HG03066 (cell line): Measurements from ENCODE around the gene ZNF438.
"Not testable (repeated sequence)": the region's sequence is repeated elsewhere in the genome, so short reads cannot be mapped to it uniquely, and the experiment has no call there.

Source experiments
- ATAC-seq: cut with Tn5 transposase; IDR thresholded peaks from one replicate; pipeline ENCODE4 v1.9.1; 2021; ENCODE audit warnings: low read depth; ENCODE audit not compliant: unreplicated experiment

The ZNF438 gene

DNA sequence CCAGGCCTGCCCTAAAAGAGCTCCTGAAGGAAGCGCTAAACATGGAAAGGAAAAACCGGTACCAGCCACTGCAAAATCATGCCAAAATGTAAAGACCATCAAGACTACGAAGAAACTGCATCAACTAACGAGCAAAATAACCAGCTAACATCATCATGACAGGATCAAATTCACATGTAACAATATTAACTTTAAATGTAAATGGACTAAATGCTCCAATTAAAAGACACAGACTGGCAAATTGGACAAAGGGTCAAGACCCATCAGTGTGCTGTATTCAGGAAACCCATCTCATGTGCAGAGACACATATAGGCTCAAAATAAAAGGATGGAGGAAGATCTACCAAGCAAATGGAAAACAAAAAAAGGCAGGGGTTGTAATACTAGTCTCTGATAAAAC lies 82.4 kb downstream of the ZNF438 start:
- not testable (repeated sequence) for ATAC-seq

DNA sequence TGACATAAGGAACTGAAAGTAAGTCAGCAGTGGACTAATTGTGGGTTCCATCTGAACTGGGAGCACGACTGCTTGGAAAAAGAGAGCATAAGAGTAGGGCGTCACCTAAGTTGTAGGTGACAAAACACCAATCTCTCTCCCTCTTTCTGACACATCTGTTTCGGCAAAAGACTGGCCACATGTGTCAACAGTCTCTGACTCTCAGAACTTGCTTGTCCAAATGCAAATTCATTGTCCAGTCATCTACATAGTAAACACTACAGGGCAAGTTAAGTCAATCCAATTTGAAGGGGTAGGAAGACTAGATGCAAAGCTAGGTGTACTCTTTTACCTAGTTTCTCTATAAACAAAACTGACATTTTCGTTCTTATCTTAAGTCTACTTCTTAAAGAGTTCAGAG lies 87.7 kb downstream of the ZNF438 start:
- no peak for ATAC-seq

DNA sequence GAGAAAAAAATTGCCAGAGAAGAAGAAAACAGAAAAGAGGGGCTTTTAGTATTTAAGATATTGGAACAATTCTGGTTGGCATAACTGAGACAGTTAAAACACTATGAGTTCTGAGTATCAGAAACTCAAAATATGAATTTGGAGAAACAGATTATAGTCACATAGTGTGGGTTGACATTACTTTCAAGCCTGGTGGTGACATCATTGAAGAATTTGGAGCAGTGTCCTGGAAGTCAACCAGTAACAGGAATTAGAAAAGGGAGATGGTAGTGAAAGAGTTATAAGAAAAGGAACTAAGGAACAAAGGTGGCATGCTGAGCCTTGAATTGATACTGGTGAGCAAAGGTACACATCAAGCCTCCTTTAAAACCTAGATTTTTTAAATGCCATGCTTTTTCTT lies 88.2 kb downstream of the ZNF438 start:
- no peak for ATAC-seq

DNA sequence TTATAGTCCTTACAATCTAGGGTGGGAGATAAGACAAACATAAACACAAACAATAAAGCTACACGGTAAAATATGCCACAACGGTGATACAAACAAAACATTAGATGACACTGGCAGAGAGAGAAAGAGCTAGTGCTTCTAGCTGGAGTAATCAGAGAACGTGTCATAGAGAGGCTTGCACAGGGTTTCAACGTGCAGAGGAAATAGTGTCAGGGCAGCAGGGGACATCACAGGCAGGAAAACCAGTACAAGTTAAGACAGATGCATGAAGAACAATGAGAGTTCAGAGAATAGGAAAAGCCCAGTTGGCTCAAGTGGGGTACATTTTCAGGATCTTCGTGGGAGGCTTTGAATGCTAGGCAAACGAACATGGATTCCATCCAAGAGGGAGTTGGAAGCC lies 91.4 kb downstream of the ZNF438 start:
- no peak for ATAC-seq

DNA sequence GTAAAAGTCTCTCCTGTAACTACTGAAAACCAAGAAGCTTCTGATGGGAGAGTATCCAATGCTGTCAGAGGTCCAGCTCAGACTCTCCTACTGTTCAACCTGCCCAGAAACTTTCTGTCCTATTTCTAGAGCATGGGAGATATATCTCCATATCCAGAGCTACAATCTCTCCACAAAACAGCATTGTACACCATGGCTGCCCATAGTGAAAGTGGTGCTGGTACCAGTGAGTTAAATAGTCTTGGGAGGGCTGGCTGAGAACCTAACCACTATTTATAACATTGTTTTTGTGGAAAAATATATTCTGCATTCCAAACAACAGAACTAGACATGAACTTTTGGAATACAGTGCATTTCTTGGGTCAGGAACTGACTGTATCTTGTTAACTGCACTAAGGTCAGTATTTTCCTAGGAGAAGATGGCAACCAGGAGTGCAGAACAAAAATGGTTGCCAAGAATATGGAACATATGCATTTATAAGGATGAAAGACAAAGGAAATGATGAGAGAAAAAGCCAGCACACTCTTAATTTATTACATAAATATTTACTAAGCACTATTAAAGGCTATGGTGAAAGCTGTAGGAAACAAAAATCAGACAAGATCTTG lies 91.9 kb downstream of the ZNF438 start:
- ATAC-seq: no peak

DNA sequence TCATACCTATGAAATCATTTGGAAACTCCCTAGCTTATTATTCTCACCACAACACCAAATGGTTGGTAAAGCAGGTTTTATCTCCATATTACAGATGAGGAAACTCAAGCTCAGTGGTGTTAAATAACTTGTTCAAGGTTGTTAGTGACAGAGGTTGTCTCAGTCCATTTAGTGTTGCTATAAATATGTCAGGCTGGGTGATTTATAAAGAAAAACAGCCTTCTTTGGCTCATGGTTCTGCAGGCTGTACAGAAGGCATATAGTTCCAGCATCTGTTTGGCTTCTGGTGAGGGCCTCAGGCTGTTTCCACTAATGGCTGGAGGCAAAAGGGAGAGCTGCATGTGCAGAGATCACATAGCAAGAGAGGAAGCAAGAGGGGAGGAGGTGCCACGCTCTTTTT lies 96.6 kb downstream of the ZNF438 start:
- no peak for ATAC-seq

DNA sequence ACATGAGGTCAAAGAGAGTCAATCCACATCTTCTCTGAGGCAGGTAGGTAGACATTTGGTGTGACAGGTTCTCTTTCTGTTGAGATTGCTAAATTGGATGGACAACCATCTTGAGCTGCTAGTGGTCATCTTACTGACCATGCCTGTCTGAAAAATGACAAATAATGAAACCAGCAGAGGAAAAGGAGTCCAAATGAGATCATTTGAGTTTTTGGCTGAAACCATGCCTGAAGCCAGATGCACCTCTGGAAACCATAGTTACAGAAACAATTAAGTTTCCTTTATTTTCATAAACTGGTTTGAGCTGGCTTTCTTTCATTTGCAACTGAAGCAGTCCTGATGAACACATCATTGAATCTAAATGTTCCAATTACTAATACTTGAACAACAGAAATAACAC lies 100.6 kb downstream of the ZNF438 start:
- ATAC-seq: no peak

DNA sequence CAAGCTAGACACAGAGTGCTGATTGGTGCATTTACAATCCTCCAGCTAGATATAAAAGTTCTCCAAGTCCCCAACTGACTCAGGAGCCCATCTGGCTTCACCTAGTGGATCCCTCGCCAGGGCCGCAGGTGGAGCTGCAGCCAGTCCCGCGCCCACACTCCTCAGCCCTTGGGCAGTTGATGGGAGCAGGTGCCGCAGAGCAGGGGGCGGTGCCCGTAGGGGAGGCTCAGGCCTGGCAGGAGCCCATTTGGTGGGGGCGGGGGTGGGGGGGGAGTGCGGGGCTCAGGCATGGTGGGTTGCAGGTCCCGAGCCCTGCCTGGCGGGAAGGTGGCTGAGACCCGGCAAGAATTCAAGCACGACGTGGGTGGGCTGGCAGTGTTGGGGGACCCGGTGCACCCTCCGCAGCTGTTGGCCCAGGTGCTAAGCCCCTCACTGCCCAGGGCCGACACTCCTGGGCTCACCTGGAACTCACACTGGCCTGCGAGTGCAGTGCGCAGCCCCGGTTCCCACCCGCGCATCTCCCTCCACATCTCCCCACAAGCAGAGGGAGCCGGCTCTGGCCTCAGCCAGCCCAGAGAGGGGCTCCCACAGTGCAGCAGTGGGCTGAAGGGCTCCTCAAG lies 101.7 kb downstream of the ZNF438 start:
- no peak for ATAC-seq

DNA sequence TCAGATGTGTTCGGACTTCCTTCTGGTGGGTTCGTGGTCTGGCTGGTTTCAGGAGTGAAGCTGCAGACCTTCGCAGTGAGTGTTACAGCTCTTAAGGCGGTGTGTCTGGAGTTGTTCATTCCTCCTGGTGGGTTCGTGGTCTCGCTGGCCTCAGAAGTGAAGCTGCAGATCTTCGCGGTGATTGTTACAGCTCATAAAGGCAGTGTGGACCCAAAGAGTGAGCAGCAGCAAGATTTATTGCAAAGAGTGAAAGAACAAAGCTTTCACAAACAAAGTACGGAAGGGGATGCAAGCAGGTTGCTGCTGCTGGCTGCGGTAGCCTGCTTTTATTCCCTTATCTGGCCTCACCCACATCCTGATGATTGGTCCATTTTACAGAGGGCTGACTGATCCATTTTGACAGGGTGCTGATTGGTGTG lies 102.3 kb downstream of the ZNF438 start:
- ATAC-seq: peak; percentile 13

DNA sequence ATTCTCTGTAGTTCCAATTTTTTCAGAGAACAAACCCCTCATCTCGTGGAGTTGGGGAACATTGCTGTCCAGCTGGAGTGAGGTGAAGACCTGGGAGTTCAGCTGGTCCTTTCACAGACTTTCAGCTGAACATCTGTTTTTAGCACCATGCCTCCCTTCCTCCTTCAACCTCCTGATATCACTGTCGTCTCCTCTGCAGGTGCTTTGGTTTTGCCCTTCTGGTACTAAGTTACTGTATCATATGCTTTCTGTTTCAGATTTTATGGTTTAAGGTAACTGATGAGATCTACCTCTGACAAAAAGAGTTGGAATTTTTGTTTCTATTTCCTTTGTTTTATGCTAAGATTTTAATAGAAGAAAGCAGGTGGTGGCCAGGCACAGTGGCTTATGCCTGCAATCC lies 102.9 kb downstream of the ZNF438 start:
- peak; percentile 72 for ATAC-seq

DNA sequence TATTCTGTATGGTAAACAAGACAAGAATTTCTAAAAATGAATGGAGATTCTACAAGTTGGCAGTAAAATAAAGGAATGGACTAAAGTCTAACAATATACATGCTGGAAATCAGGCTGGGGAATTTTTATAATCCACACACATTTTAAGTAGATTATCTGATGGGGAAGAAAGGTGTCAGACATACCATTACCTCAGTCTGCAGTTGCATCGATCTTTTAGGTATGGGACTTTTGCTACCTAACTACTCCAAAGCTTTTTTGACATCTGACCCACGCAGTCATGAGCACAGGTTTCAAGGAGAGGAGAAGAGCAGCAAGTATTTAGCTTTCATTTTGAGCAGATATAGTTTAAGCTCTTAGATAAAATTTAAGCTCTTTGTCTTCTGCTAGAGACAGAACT lies 113.0 kb downstream of the ZNF438 start:
- ATAC-seq: no peak

DNA sequence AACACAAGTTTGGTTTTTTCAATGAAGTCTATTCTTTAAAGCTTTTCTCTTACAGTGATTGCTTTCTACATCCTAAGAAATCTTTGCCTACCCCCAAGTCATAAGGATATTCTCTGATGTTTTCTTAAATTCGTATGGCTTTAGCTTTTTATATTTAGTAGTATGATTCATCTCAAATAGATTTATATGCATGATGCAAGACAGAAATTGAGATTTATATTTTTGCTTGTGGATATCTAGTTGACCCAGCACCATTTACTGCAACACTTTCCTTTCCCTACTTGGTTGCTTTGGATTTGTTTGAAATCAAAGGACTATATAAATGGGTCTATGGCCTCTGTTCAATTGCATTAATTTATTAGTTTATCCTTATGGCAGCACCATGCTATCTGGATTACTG lies 113.9 kb downstream of the ZNF438 start:
- no peak for ATAC-seq

DNA sequence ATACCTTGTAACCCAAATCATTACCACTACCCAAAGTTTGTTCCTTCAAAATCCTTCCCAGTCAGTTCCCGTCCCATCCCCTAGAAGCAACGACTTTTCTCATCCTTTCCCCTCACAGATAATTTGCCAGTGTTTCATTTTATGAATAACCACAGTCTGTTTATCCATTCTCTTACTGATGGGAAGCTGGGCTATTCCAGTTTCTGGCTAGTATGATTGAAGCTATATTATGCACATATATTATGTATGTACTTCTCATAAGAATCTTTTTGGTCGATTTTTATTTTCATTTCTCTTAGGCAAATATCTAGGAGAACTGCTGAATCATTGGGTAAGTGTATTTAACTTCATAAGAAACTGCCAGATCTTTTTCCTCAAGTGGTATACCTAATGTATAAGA lies 114.6 kb downstream of the ZNF438 start:
- no peak for ATAC-seq

DNA sequence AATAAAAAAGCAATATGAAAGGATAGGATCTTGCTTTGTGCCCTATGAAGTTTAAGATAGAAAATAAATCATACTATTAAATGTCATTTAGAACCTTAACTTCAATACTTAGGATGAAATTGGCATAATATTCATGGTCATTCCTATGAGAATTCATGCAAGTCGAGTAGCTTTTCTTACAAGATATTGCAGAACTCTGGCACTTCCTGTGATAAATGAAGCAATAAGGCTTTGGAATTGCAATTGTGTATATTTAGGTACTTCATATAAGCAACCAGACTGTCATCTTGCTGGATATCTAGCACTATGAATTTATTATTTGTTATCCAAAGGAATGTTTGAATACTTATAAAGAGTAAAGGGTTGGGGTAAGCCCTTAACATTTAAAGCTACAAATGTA lies 116.5 kb downstream of the ZNF438 start:
- ATAC-seq: no peak

DNA sequence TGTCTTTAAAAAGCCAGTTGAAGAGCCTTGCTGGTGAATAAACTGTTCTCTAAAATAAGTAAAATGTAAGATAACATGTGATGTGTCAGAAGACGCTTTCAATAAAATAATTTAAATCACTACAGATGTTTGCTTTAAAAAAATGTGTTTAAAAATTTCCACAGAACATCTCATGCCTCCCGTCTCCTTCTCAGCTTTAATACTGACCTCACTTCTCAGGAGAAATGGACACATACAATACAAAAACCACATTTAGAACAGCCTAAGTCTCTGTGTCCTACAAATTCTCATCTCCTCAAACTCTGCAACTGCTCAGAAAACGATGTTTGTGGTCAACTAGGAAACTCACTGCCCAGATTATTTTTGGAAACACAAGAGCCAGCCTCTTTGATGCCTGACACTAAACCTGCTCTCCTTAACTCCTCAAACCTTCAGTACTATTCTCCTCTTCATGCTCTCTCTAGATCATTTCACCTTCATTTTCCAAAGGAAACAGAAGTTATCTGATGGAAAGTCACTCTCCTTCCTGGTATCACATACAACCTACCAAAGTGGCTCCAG lies 120.3 kb downstream of the ZNF438 start:
- no peak for ATAC-seq

DNA sequence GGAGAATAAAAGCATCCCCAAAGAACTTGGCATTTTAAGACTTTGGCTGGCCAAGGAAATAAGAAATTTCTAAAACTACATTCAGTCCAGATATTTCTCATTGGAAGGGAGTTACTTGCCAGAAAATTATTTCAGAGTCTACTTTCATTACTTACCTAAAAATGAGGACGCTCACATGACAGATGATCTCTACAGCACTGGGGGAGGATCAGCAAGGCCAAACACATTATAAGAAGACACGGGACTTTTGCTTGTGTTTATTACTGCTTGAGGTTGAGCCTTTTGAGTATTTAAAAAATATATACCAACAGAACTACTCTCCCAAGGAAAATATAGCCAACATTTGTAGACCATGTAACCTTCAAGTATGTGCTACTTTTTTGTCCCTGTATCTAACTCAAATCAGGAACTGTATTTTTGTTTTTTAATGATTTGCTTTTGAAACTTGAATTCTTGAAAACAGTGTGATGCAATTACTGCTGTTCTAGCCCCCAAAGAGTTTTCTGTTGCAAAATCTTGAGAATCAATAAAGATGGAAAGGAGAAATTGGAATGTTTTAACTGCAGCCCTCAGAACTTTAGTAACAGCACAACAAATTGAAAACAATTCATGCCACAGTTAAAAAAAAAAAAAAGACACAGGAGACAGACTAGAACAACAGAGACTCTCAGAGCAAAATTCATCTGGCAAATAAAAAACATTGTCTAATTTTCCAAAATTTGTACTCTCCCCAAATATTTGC lies 128.1 kb downstream of the ZNF438 start:
- ATAC-seq: no peak

DNA sequence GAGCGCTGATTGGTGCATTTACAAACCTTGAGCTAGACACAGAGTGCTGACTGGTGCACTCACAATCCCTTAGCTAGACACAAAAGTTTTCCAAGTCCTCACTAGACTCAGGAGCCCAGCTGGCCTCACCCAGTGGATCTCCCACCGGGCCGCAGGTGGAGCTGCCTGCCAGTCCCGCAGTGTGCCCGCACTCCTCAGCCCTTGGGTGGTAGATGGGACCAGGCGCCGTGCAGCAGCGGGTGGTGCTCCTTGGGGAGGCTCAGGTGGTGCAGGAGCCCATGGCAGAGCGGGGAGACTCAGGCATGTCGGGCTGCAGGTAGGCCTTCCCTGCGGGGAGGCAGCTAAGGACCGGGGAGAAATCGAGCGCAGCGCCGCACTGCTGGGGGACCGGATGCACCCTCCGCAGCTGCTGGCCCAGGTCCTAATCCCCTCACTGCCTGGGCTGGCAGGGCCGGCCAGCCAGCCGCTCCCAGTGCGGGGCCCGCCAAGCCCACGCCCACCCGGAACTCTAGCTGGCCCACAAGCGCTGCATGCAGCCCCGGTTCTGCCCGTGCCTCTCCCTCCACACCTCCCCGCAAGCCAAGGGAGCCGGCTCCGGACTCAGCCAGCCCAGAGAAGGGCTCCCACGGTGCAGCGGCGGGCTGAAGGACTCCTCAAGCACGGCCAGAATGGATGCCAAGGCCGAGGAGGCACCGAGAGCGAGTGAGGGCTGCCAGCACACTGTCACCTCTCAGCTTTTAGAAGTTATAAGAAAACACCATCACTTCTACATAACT lies 128.9 kb downstream of the ZNF438 start:
- no peak for ATAC-seq

DNA sequence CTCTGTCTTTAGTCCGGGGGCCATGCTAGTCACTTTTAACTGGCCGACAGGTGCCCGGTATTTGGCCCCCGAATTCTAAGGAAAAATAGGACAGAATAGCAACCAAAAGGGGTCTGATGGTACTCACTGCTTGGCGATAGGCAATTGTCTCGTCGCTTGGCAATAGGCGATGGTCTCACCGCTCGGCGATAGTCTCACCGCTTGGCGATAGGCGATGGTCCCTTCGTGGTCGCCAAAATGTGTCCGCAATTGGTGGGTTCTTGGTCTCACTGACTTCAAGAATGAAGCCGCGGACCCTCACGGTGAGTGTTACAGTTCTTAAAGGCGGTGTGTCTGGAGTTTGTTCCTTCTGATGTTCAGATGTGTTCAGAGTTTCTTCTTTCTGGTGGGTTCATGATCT lies 130.2 kb downstream of the ZNF438 start:
- ATAC-seq: not testable (repeated sequence)

DNA sequence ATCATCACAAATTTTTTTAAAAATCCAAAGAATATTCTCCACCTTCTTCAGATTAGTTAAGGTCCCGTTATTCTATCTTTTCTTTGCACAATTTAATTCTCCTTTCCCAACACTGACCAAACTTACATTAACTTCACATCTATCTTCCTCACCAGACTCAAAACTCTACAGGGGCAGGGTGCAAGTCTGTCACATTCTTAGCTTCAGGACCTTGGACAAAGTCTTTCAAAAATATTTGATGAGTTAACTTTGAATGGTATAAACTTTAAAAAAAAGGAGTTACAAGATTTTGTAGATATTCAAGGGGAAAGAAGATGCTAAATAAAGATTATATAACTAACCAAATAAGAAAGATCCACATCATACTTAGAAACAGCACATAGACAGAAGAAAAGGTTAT lies 132.7 kb downstream of the ZNF438 start:
- no peak for ATAC-seq

DNA sequence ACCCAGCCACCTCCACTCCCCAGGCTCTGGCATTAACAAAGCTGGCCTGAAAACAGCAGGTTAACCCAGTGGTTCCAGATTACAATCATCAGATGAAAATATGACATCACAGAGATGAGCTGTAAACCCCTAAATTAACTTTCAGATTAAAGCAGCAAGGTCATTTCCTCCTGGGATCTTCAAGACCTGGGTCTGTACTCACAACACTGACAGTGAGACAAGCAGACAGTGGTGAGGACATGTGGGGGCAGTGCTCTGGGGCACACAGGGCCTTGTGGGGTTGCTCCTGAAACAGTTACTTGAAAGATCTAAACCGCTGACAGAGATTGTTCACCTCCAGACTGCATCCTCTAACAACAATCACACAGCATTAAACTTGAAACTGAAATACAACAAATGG lies 134.1 kb downstream of the ZNF438 start:
- no peak for ATAC-seq

DNA sequence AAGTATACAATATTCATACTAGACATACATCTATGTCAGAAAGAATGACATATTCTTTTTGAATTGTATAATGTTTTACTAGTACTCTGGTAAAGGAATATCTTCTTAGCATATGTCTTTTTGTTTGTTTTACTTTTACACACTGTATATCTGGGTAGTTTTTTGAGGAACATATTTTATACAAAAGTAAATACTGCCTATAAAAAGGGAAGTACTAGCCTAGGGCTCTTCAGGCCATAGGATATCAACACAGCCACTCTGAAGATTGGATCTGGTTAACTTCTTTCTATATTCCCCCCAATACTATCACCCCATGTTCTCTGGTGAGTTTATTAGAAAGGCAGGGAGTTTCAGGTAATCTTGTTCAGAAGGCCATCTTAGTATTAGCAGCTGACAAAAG lies 134.6 kb downstream of the ZNF438 start:
- ATAC-seq: no peak
